ENCODE results near the gene EVC.

The EVC gene

DNA sequence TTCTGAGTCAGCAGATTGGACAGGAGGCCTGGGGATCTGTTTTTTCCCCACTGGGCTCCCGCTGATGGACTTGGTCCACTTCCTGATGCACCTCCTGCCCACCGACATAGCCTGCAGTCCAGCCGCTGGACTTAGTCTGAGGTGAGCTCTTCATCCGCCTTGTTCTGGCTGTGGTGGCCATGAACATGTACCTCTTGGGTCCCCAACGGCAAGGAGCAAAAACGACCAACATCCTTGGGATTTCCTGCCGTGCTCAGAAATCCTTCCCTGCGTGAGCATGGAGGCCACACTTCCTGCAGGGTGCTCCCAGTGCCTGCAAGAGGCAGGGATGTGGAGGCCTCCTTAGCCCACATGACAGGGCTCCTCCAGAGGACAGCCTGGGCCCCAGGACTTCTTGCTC is 105.1 kb downstream of the EVC start:
- no peaks in the 10 kb centered on the region for H3K36me3 ChIP-seq (replicated peaks; ENCODE audit: insufficient read depth, low read length)
- TF ChIP-seq CTCF (IDR thresholded peaks at IDR 0.05; ENCODE audit: low read length) (no peak), EZH2 (optimal IDR thresholded peaks at IDR 0.05; ENCODE audit: low read depth, low read length) (no peak), EZH2phosphoT487 (IDR thresholded peaks at IDR 0.05; ENCODE audit: low read length) (no peak)
- H3K4me1 ChIP-seq (ENCODE audit: low read length): peaks cover 3% of the 10 kb centered on the region
- no peaks in the 10 kb centered on the region for H4K20me1 ChIP-seq (ENCODE audit: insufficient read depth, low read length)
- H3K9me3 ChIP-seq (replicated peaks; ENCODE audit: insufficient read depth, low read length): no peaks in the 10 kb centered on the region
- H3K9me2 ChIP-seq (replicated peaks; ENCODE audit: insufficient read depth, low read length): no peaks in the 10 kb centered on the region
- DNase-seq: no peak
- no peak overlapping the region for H2AFZ ChIP-seq (ENCODE audit: low read length)
- no peak overlapping the region for H3K9ac ChIP-seq (ENCODE audit: low read length)
- no peaks in the 10 kb centered on the region for H3K27me3 ChIP-seq (replicated peaks; ENCODE audit: insufficient read depth, low read length)
- no peak overlapping the region for H3K4me2 ChIP-seq (ENCODE audit: low read depth, low read length)
- H3K4me3 ChIP-seq (ENCODE audit: low read length): no peak overlapping the region
- H3F3A ChIP-seq (ENCODE audit: insufficient read depth, low read length): no peaks in the 10 kb centered on the region
- no peaks in the 10 kb centered on the region for H3K79me2 ChIP-seq (ENCODE audit: low read length)
- H3K27ac ChIP-seq (ENCODE audit: low read length): no peak overlapping the region

DNA sequence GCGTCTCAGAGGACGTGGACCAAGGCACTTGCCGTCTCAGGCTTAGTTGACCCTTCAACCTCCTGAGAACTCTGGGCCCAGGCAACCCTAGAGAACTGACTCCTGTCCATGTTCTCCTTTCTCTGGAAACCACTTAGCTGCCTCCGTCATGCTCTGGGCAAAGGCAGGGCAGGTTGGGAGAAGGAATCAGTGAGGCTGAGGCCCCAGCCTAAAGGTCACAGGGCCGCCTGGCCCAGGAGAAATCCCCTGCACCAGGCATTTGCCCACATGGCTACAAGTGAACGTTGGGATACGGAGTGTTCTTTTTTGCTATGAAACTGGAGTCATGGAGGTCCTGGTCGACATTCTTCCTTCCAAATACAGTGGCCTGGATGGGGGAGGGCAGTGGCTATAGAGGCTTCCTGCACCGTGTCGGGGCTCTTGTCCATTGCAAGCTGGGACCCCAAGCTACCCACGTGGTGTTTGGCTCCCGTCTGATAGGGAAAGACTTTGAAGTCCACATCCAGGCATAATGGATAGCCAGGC is 105.9 kb downstream of the EVC start:
- TF ChIP-seq EZH2 (optimal IDR thresholded peaks at IDR 0.05; ENCODE audit: low read depth, low read length): no peak
- TF ChIP-seq EZH2phosphoT487 (IDR thresholded peaks at IDR 0.05; ENCODE audit: low read length): no peak
- TF ChIP-seq CTCF (IDR thresholded peaks at IDR 0.05; ENCODE audit: low read length): no peak
- H3K9me2 ChIP-seq (replicated peaks; ENCODE audit: insufficient read depth, low read length): no peaks in the 10 kb centered on the region
- peaks cover 11% of the 10 kb centered on the region for H3K4me1 ChIP-seq (ENCODE audit: low read length)
- no peak overlapping the region for H3K4me3 ChIP-seq (ENCODE audit: low read length)
- H4K20me1 ChIP-seq (ENCODE audit: insufficient read depth, low read length): no peaks in the 10 kb centered on the region
- no peak overlapping the region for H3K27ac ChIP-seq (ENCODE audit: low read length)
- no peaks in the 10 kb centered on the region for H3K27me3 ChIP-seq (replicated peaks; ENCODE audit: insufficient read depth, low read length)
- H3K4me2 ChIP-seq (ENCODE audit: low read depth, low read length): no peak overlapping the region
- H3K9me3 ChIP-seq (replicated peaks; ENCODE audit: insufficient read depth, low read length): no peaks in the 10 kb centered on the region
- no peaks in the 10 kb centered on the region for H3K79me2 ChIP-seq (ENCODE audit: low read length)
- peaks cover 7% of the 10 kb centered on the region; the same call in 1 of the 2 replicates for H3F3A ChIP-seq (ENCODE audit: insufficient read depth, low read length)
- no peaks in the 10 kb centered on the region for H3K36me3 ChIP-seq (replicated peaks; ENCODE audit: insufficient read depth, low read length)
- DNase-seq: no peak
- no peak overlapping the region for H2AFZ ChIP-seq (ENCODE audit: low read length)
- H3K9ac ChIP-seq (ENCODE audit: low read length): no peak overlapping the region

GRCh38 chr4:5821665-5822358 is 110.8 kb downstream of the EVC start:
- Histone ChIP-seq H3K4me3 (ENCODE audit: low read length) (no peak overlapping the region), H3K9me3 (replicated peaks; ENCODE audit: insufficient read depth, low read length) (no peaks in the 10 kb centered on the region), H3K4me1 (ENCODE audit: low read length) (peaks cover 46% of the 10 kb centered on the region), H3K9me2 (replicated peaks; ENCODE audit: insufficient read depth, low read length) (no peaks in the 10 kb centered on the region), H3K27me3 (replicated peaks; ENCODE audit: insufficient read depth, low read length) (no peaks in the 10 kb centered on the region), H3K27ac (ENCODE audit: low read length) (peak overlapping the region; percentile 78; the same call in 1 of the 2 replicates), H3K79me2 (ENCODE audit: low read length) (no peaks in the 10 kb centered on the region), H3K4me2 (ENCODE audit: low read depth, low read length) (peak overlapping the region; percentile 62), H3K9ac (ENCODE audit: low read length) (no peak overlapping the region), H2AFZ (ENCODE audit: low read length) (no peak overlapping the region), H4K20me1 (ENCODE audit: insufficient read depth, low read length) (no peaks in the 10 kb centered on the region), H3F3A (ENCODE audit: insufficient read depth, low read length) (peaks cover 33% of the 10 kb centered on the region), H3K36me3 (replicated peaks; ENCODE audit: insufficient read depth, low read length) (no peaks in the 10 kb centered on the region)
- peak; percentile 71 for TF ChIP-seq CTCF (IDR thresholded peaks at IDR 0.05; ENCODE audit: low read length)
- no peak for TF ChIP-seq EZH2 (optimal IDR thresholded peaks at IDR 0.05; ENCODE audit: low read depth, low read length)
- no peak for DNase-seq

Measured in MM.1S (cell line).